GM18520 (cell line): ENCODE data around the gene IFT80.

ENCODE experiments used
- ATAC-seq: cut with Tn5 transposase; IDR thresholded peaks from one replicate; pipeline ENCODE4 v1.9.1; 2021; ENCODE audit not compliant: unreplicated experiment

The IFT80 gene

GRCh38 chr3:160401291-160402095, 2.5 kb upstream of the IFT80 start:
- no peak for ATAC-seq

- no peak for ATAC-seq
These were observed 1.7 kb upstream of the IFT80 start for GRCh38 chr3:160400702-160401150.

- ATAC-seq, result peak; percentile 4
These were observed 1.1 kb upstream of the IFT80 start for GRCh38 chr3:160400030-160400701.

DNA sequence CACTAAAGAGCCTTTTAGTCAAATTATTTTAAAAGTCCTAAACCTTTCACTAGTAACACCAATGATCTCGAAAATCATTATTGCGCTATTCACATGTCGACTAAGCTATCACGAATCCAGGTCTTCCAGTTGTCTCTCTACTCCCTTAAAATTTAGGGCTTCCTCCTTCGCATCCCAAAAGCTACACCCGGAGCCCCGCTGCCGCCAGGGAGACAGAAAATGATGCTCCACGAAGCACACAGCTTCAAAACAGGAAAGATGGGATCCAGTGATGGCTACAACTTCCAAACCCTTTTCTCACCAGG, 253 bp downstream of the IFT80 start:
- peak; percentile 0 for ATAC-seq

DNA sequence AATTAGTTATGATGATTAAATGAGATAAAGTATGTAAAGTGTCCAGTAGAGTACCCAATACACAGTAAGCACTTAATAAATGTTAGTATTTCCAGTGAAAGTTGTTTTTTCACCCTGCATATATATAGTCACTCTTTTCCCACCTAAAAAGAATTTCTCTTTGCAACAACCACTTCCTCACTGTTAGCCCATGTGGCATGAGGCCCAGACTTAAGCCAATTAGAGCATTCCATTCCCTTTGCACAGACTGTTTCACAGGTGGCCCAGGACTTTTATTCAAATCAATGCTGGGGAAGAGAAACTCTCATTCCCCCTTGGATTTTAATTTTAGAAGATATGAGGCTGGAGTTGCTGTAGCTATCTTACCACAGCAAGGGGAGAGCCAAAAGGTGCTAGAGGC, 3.7 kb downstream of the IFT80 start:
- no peak for ATAC-seq

DNA sequence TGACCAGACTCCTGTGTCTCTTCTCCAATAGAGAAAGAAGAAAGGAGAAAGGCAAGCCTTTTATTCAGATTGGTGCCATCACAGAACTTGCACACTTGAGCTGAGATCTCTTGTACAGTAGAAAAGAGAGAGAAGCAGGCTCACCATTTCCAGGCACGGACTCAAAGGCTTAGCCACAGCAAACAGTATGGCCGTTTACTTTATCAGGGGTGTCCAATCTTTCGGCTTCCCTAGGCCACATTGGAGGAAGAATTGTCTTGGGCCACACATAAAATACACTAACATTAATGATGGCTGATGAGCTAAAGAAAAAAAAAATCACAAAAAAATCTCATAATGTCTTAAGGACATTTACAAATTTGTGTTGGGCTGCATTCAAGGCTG, 5.0 kb downstream of the IFT80 start:
- no peak for ATAC-seq

DNA sequence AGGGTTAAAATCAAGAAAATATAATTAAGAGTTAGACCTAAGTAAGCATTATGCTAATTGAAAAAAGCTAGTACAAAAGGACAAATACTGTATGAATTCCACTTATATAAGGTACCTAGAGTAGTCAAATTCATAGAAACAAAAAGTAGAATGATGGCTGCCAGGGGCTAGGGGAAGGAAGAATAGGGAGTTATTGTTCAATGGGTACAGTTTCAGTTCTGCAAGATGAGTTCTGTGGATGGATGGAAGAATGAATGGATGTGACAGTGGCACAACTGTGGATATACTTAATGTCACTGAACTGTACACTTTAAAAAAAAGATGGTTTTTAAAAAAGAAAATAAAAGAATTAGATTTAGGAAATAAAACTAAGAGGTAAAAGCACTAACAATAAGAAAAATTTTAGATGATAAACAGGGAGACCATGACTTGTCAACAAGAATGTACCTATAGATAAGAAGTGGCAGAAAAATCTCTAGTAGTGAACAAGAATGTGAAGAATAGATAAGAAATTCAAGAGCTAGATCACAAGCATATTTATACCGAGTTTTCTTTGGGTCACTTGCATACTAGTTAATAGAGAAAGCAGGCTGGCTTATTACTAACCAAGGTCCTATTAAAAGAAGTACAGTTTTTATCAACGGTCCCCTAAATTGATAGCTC, 5.5 kb downstream of the IFT80 start:
- no peak for ATAC-seq

GRCh38 chr3:160392798-160393197, 6.2 kb downstream of the IFT80 start:
- no peak for ATAC-seq

- ATAC-seq, result no peak
These were observed 8.4 kb downstream of the IFT80 start for GRCh38 chr3:160390565-160391138.

- ATAC-seq, result no peak
These were observed 14.2 kb downstream of the IFT80 start for GRCh38 chr3:160384639-160385318.

DNA sequence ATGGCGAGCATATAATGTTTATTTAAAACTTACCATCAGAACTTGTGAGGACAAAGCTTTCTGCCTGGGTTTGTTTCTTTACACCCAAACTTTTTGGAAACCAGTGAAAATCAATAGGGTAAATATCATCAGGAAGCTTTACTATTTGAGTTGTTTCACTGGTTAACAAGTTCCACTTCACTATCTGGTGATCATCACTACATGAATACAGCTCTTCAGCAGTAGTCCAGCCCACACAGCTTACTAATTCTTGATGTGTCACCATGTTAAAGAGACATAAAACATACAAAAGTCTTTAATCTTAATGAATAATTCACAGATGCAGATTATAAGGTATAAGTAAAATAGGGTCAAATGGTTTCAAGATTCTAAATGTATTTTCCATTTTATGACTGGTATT, 17.6 kb downstream of the IFT80 start:
- ATAC-seq, result no peak

DNA sequence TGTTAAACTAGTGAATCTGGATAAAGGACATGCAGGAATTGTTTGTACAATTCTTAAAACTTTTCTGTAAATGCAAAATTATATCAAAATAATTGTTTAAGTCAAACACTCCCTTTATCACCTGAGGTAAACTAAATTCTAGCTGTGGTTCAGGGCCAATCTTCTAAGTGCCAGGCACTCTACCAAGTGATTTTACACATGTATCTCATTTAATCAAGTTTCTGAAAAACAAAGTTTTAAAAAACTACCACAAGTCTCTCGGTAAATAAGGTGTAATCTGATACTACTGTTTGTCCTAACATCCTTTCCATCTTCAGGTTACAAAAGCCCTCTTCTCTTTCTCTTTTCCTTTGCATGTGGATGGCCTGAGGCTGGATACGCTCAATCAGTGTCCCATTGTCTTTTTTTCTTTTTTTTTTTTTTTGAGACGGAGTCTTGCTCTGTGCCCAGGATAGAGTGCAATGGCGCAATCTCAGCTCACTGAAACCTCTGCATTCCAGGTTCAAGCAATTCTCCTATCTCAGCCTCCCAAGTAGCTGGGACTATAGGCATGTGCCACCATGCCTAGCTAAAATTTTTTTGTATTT, 19.3 kb downstream of the IFT80 start:
- ATAC-seq, result no peak

DNA sequence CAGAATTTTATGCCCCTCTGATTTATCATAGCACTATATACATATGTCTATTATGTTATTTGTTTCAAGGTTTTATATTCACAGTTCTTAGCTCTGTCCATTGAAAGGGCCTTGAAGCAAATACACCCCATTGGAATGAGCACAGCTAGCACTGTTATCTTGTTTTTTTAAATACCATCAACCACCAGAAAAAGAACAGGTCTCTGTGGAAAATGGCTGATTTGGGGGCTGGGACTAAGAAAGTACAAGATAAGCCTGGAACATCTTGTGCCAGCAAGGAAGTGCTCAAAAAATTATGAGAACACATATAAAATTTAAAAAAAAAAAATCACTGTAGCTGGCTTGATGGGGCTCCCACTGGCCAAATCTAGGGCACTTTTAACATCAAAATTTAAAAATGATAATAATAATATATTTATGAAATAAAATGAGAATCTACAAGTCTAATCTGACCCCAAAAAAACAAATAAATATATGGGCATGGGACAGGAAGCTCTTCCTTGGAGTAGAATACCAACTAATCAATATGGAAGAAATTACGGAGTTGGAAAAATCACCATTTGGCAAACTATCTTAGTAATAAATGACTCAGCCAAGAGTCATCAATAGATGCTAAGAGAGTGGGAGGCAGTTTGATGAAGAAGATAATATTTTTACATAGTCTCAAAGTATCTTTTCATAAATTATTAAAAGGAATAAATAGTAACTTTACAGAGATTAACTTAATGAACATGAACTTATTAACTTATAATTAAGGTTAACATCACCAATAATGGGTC, 20.5 kb downstream of the IFT80 start:
- ATAC-seq, result no peak

- ATAC-seq, result no peak
These were observed 22.3 kb downstream of the IFT80 start for GRCh38 chr3:160376681-160377080.

DNA sequence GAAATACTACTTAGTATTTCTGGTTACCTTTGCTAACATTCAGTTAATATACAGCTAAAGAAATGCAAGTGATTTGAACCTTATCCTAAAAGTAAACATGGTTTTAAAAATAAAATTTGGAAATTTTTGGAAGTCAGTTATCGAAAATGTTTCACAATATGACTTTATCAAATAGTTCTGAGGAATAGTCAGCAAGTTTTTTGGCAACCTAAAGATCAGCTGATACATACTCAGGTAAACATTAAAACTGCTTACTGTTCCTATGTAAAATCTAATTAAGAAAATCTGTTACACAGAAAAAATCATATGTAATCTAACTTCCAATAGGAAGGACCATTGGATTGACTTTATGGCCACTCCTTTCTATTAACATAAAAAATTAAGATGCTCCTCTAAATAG, 24.1 kb downstream of the IFT80 start:
- ATAC-seq, result no peak

GRCh38 chr3:160374472-160374871, 24.6 kb downstream of the IFT80 start:
- ATAC-seq, result no peak

DNA sequence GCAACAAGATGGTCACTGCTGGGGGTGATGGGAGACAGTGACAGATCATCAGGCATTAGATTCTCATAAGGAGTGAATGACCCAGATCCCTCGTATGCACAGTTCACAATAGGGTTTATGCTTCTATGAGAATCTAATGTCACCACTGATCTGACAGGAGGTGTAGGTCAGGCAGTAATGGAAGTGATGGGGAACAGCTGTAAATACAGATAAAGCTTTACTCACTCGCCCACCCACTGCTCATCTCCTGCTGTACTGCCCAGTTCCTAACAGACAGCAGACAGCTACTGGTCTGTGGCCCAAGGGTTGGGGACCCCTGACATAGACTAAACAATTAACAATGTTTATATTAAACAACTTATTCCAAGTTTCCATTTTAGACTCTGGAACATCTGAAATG, 25.4 kb downstream of the IFT80 start:
- no peak for ATAC-seq

DNA sequence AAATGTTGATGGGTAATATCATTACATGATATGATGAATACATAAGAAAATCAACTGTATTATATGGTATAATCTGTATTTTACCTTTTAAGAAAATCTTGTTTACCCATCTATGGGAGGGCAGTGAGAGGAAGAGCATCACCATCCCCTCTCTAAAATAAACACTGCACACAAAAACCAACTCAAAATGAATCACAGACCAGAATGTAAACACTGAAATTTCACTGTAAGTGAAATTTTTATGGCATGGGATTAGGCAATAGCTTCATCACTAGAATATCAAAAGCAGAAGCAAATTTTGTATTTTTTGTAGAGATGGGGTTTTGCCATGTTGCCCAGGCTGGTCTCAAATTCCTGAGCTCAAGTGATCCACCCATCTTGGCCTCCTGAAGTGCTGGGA, 26.2 kb downstream of the IFT80 start:
- no peak for ATAC-seq

DNA sequence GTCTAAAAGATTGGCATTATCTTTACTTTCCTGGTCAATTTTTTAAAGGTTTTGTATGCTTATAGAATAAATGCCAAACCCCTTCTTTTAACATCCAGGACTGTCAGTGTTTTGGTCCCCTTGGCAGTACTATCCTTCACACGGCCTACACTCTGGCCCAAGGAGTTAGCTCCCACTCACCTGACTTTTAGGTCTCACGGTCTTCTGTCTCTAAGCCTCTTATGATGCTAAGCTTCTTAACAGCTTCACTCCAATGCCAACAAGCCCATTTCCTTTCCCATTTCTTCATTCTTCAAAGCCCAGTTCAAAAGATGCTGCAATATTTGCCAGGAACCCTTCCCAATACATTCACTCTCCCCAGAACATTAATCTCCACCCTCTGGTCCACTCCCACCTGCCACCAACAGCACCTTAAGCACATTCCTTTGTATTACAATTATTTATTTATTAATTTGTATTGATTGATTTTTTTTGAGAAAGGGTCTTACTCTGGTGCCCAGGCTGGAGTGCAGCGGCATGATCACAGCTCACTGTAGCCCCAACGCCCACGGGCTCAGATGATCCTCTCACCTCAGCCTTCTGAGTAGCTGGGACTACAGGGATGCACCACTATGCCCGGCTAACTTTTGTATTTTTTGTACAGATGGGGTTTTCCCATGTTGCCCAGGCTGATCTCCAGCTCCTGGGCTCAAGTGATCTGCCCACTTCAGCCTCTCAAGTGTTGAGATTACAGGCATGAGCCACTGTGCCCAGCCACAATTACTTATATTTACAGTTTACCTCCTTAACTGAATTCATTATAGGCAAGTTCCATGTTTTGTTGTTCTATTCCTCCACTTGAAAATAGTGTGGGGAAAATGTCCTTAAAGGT, 27.8 kb downstream of the IFT80 start:
- ATAC-seq, result no peak
